ENCODE measurements around the gene R3HDML.
"Not testable (repeated sequence)": the region's sequence is repeated elsewhere in the genome, so short reads cannot be mapped to it uniquely, and the experiment has no call there.

R3HDML gene

DNA sequence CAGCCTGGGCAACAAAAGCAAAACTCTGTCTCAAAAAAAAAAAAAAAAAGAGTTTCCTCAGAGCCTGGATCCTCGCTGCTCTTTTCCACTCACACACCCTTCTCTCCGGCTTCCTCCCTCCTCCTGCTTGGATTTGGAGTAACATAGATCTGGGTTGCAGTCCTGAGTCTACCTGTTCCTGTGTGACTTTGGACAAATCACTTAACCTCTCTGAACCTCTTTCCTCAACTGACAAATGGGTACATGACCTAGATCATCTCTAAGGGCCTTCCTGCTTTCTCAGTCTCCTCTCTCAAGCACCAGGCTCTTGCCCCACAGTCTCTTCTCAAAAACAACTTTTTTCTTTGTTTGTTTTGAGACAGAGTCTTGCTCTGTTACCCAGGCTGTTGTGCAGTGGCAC is 5.6 kb upstream of the R3HDML start:
- no peak for DNase-seq

DNA sequence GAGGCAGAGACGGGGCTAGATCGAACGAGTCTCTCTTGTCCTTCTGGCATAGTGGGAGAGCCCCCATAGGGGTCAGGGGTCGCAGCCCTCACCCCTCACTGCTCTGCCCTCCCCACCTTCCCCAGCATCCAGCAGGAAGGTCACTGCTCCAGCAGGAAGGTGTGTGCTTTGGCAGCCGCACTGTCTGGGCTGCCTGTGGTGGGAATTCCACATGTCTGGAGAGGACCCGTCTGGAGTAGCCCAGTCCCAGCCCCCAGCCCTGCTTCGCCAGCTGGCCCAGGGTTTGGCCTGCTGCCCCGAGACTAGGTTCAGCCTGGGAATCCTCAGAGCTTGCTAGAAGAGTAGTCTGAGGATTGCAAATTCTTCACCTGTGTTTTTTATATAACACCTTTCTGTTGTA is 2.5 kb upstream of the R3HDML start:
- DNase-seq = no peak

DNA sequence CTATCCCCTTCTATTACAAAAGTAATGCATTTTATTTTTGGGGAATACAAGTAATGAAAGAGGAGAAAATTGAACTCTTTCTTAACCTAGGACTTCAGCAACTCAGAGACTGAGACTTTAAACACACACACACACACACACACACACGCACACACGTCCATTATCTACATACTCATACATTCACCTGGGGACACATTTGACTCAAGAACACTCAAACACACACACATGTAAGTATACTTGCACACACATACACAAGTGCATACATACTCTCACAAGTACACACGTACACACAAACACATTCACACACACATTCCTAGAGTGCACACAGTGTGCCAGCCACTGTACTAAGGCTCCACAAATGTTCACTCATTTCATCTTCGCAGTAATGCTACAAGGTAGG is 2.1 kb upstream of the R3HDML start:
- no peak for DNase-seq

DNA sequence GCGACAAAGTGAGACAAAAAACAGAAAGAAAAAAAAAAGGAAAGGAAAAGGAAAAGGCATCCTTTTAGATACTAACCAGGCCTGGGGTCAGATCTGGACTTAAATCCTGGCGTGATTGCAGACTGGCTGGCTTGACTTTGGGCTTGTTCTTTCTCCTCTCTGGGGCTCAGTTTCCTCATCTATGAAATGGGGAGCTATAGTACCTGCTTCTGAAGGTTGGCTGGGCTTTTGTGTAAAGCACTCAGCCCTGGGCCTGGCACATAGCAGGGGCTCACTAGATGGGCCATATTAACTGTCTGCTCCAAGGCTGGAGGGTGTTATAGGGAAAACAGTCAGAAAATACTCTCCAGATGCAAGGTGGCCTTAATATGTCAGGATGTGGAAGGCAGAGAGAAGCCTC is 1.2 kb upstream of the R3HDML start:
- no peak for DNase-seq

DNA sequence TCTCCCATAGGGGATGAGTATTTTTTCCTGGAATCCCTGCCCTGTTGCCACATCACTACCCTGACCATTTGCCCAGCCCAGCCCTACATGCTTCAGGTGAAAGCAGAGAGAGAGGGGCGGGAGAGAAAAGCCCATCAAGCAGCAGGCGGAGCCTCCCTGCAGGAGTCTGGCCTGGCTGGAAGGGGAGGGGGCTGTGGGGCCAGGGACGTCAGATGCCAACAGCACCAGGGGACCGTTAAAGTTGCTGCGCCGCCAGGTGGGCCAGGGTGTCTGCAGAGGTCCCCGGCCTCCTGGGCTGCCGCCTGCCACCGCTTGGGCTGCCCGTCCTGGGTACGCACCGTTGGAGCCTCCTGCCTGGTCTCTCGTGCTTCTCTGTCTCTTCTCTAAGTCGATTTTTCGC is 757 bp upstream of the R3HDML start:
- DNase-seq = no peak

DNA sequence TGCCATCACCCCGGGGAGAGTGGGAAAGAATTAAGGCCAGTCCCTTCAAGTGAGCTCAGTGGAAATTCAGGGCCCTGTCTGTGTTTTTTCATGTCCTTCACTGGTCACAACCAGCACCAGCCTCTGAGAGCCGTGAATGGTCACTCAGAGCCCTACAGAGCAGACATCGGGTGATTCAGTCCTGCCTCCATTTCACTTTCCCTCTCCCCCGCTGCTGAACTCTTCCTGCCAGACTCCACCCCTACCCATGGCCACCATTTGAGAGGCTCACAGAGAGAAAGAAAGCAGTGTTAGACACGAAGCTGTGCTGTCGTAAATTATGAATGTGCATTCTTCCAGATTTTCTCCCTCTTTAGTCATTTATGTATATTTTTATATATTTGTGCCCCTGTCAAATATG is 5.4 kb downstream of the R3HDML start:
- no peak for DNase-seq

DNA sequence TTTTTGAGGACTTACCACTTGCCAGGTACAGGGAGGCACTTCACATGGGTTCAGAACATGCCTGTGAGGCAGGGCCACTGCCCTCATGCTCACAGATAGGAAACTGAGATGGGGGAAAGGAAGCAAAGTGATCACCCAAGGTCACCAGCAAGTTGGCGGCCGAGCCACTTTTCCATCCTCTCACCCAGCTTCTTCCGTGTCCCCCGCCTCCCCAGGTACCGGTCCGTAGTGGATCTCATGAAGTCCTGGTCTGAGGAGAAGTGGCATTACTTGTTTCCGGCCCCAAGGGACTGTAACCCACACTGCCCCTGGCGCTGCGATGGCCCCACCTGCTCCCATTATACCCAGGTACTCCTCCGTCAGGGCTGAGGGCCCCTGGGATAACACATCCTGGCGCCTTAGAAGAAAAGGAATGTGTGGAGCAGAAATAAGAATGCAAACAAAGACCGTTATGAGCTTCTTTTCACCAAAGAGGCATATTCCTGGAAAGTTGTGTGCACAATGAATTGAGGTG is 6.4 kb downstream of the R3HDML start:
- DNase-seq = no peak

DNA sequence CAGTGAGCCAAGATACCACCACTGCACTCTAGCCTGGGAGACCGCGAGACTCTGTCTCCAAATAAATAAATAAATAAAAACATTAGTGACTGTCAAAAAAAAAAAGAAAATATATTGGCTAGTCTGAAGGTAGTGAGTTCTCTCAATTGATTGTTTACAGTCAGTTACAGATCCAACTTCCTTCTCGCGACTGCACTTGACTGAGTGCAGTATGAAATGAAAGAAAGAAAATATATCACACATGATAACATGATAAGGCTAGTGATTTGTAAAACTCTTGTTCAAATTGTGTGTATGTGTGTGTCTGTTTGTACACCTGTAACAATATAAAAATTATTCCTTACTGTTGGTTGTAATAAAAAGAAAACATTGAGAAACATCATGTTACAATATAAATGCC is 7.9 kb downstream of the R3HDML start:
- no peak for DNase-seq

DNA sequence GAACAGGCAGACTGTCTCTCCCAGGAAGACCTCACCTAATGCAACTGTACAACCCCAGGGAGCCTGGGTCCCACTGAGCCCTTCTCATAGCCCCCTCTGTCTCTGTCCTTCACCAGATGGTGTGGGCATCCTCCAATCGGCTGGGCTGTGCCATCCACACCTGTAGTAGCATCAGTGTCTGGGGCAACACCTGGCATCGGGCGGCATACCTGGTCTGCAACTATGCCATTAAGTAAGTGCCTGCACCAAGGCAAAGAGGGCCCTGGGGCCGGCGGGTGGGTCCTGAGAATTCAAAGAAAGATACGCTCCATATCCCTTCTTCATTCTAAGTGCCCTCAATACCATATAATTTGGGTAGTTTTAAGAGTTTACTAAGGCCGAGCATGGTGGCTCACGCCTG is 8.3 kb downstream of the R3HDML start:
- DNase-seq = no peak

DNA sequence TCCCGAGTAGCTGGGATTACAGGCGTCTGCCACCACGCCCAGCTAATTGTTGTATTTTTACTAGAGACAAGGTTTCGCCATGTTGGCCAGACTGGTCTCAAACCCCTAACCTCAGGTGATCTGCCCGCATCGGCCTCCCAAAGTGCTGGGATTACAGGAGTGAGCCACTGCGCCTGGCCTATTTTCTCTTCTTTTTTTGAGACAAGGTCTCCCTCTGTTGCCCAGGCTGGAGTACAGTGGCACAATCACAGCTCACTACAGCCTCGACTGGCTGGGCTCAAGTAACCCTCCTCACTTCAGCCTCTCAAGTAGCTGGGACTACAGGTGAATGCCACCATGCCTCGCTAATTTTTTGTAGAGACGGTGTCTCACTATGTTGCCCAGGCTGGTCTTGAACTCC is 9.1 kb downstream of the R3HDML start:
- not testable (repeated sequence) for DNase-seq

DNA sequence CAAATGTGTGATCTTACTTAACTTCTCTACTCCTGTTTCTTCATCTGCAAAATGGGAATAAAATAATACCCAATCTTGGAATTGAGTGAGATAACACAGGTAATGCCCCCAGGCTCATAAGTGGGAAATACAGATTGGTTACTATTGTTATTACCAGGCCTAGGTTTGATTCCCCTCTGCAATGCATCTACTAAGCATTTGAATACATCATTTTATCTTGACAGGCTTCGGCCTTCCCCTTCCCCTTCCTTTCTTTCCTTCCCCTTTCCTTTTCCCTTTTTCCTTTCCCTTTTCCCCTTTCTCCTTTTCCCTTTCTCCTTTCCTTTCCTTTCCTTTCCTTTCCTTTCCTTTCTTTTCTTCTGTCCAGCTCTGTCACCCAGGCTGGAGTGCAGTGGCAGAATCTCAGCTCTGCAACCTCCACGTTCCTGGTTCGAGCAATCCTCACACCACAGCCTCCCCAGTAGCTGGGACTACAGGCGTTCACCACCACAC is 11.4 kb downstream of the R3HDML start:
- no peak for DNase-seq

DNA sequence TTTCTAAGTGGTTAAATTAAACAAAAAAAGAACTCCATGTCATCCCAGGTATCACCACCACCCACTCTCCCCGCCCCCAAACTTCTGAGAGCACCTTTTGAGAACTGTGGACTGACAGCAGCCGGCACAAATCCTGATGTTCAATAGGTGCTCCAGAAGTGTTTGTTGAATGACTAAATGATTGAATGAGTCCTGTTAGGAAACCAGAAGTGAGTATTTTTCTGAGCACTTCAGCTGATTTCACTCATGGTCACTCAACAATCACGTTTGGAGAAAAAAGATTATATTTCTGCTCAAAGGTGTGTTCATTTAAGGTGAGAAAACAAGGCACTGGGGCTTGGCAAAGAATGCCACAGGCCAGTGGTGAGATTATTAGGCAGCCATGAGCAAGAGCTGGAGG is 12.5 kb downstream of the R3HDML start:
- DNase-seq = no peak

DNA sequence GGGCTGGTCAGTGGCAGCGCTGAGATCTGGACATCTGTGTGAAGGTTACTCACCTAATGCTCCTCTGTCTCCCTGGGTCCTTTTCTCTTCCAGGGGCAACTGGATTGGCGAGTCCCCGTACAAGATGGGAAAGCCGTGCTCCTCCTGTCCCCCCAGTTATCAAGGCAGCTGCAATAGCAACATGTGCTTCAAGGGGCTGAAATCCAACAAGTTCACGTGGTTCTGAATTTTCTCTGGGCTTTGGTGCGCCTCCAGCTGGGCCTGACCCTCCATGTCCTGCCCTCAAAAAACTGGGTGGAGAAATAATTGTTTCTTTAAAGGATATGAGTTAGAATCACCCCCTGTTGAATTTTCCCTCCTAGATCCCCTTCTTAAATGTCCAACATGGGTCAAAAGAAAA is 13.7 kb downstream of the R3HDML start:
- DNase-seq = no peak

DNA sequence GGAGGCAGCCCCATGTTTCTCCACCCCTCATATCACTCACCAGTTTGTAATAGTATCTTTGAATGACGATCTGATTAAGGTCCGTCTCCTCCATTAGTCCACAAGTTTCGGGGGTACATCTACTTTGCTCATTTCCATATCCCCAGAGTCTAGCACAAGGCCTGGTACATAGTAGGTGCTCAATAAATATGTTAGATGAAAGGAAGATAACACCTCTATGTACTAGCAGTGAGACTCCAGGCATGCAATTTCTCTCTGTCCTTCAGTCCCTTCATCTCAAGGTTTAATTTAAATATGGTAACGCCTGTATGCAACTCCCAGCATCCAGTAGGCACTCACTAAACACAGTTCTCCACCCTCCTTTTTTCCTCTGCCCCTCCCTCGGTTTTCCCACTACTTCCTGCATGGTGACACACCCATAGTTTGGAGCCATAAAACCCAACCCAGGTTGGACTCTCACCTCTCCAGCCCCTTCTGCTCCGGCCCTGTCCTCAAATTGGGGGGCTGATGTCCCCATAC is 18.2 kb downstream of the R3HDML start:
- no peak for DNase-seq

DNA sequence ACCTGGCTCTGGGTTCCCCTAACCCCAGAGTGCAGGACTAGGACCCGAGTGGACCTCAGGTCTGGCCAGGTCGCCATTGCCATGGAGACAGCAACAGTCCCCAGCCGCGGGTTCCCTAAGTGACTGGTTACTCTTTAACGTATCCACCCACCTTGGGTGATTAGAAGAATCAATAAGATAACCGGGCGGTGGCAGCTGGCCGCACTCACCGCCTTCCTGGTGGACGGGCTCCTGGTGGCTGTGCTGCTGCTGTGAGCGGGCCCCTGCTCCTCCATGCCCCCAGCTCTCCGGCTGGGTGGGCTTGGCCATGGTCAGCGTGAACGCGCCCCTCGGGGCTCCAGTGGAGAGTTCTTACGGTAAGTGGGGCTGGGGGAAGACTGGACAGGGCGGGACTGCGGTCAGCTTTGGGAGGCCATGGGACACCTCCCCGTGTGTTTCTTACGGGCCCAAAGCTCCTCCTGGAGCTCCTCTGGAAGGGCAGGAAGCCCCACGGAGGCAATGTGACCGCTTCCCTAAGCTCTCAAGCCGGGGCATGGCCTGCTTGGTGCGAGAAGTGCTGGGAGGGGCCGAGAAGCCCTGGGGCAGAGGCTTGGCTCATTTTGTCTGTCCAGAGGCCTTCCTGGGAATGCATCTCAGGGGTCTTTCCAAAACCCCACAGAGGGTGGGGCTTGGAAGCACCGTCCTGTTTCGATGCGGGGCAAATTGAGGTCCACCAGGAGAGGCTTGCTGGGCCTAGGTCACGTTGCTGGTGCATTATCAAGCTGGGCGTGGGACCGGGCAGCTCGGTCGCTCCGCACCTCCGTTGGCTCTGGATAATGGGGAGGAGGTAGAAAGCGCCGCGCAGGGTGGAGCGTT is 18.9 kb downstream of the R3HDML start, which contains the start of gene HNF4A:
HNF4A (plus strand) TSS at position 202 of the 855 bp plus-strand sequence; CDS start at position 308, 106 bp downstream.
- no peak for DNase-seq

DNA sequence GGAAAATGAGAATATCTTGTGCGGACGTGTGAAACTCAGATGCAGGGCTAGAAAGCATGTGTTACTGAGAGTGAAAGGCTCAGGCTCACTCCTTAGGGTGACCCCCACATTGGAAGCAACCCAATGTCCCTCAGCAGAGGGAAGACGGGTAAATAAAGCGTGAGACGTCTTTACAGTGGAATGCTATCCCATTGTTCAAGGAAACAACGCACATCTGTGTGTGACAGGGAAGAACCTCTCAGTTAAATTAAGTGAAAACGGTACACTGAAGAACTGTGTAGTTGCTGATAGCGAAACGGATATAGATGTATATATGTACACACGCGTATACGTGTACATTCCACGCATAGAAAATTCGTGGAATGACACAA is 19.5 kb downstream of the R3HDML start:
- DNase-seq = no peak

DNA sequence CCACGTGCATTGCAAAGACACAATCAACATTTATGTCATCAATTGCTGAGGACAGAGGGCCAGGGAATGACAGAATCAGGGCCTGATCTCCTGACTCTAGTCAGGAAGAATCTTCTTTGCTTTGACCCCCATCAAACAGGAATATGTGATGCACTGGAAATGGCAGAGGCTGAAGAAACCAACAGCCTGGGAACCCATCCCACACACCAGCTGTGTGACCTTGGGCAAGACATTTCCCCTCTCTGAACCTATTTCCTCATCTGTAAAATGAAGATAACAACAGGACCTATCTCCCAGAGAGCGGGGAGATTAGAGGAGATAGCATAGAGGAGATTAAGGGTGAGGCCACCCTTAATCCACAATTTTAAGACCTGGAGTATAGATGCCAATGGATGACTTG is 20.2 kb downstream of the R3HDML start:
- no peak for DNase-seq

DNA sequence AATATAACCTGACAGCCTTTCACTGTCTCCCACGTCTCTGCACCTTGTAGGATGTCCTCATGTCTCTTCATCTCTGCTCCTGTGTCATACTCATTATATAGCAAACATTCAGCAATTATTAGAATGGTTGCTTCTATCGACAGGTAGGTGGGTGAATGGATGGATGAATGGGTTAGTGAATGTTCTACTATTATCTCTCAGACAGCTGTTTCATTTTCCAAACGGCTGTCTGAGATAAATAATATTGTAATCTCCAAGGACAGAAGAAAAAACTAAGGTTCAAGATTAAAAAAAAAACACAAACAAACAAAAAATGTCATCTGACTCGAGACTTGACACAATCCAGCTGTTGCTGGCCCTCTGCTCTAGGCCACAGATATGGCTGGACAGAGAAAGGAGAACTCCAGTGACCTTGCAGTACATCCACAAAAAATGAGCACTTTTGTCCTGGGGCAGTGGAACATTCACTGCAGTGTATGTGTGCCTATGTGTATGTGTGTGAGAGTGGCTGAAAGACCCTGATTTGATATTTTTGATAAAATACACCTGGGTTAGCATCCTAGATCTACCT is 20.8 kb downstream of the R3HDML start:
- no peak for DNase-seq

DNA sequence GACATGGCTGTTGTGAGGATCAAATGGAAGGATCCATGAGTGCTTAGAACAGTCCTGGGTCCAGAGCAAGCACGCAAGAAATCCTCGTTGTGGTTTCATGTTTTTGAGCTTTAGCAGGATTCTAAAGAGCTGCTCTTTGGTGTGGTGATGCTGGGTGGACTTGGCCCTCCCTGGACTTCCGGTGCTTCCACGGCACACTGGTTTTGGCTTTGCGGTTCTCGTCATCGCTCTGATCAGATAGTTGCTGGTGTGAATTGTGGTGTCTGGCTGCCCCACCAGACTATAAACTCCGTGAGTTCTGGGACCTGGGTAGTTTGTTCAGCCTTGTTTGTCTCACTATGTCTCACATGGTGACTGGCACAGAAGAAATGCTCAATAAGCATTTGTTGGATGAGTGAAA is 21.9 kb downstream of the R3HDML start:
- no peak for DNase-seq

DNA sequence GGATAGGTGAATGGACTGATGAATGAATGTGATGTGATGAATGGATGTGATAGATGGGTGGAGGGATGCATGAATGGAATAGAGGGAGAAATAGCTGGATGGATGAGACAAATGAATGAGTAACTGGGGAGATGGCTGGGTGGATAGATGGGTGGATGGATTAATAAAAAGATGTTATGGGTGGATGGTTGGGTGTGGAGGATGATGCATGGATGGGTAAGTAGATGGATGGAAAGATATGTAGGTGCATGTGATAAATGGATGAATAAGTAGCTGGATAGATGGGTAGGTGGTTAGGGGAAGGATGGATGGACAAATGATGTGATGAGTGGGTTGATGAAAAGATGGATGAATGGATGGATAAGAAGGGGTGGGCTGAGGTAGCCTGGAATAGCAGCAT is 23.4 kb downstream of the R3HDML start:
- no peak for DNase-seq

DNA sequence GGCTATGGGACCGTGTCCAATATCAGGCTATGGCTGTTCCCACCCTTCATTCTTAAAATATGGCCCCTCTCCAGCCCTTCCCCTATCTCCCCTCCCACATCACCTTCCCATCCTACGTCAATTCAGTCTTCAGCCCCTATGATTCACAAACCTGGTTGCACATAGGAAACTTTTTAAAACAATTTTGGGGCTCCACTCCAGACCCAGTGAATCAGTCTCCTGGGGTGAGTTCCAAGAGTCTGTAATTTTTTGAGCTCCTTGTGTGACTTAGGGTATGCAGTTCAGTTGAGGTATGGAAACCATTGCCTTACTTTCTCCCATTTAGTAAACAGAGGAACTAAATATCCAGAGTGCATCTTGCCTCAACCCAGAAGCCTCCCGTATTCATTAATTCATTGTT is 24.2 kb downstream of the R3HDML start:
- DNase-seq = no peak

DNA sequence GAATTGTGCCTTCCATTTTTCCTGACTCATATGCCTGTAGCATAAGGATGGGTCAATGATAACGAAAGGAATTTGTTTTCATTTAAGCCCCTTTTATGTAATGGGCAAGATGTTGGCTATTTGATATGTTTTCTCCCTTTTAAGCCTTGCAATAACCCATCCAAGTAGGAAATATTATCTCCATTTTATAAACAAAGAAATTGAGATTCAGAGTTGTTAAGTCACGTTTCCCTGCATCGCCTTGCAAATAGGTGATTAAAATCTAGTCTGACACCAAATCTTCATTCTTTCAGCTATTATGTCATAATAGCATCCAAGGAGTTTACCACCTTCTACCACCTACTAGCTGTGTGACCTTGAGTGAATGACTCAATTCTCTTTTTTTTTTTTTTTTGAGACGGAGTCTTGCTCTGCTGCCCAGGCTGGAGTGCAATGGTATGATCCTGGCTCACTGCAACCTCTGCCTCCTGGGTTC is 25.7 kb downstream of the R3HDML start:
- DNase-seq = no peak

DNA sequence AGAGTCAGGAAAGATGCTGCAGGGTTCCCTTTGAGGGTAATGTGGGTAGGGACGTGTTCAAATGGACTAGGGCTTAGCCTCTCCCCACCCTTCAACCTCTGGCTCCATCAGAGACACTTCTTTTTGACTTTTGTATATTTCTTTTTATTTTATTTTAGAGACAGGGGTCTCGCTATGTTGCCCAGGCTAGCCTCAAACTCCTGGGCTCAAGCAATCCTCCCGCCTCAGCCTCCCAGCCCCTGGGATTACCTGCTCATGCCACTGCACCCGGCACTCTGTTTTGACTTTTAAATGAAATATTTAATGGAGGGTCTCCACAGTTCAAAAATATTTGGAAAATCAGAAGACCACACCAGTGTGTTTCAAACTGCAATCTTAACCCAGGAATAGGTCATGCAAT is 27.2 kb downstream of the R3HDML start:
- no peak for DNase-seq

DNA sequence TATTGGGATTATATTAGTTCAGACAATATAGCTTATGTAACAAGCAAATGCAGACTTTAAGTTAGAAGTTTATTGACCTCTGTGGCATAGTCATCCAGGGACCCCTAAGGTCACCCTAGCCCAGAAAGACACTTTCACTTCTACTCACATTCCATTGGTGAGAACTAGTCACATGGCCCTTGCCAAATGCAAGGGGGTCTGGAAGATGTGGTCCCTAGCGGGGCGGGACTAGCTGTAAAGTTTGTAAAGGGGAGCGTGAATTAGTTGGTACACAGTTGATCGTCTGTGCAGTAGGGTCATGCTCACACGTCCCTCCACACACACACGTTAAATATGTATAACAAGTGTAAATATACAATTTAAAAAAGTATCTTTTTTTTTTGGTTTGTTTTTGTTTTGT is 27.9 kb downstream of the R3HDML start:
- DNase-seq = no peak

All from activated T-cell treated with anti-CD3 and anti-CD28 coated beads for 4 hours (primary cell).